WTC11 (cell line): Measurements from ENCODE around the gene FBXL16. TPM values are rescaled to one million over a fixed set of nuclear protein-coding genes. Genes with fewer than 3 reads are reported as not detected.

Experiments used
- ATAC-seq: fragments of 200-7000 bp; cut with Tn5 transposase; 2 replicates; pipeline ENCODE4 v1.10.0; 2021; ENCODE audit warnings: mild to moderate bottlenecking, moderate library complexity
- CTCF ChIA-PET: fragments of 300-600 bp; sonication (Branson Sonifier 250); formaldehyde crosslinking; loops from one replicate; lab custom pipeline; 2021; ENCODE audit warnings: antibody characterized with exemption; lab: Charles Lee
- POLR2A ChIA-PET: fragments of 350-600 bp; sonication (Branson Sonifier 250); formaldehyde crosslinking; loops from one replicate; lab custom pipeline; 2021; ENCODE audit warnings: antibody characterized with exemption; lab: Charles Lee
- DNase-seq: peaks from one replicate; pipeline ENCODE4 v3.0.0; 2021; ENCODE audit warnings: low spot score
- H3K27ac Mint-ChIP-seq: 2 replicates; pipeline ENCODE4 v1.8.0; 2021; ENCODE audit warnings: mixed read lengths
- H3K27me3 Mint-ChIP-seq: 2 replicates; pipeline ENCODE4 v1.8.0; 2021; ENCODE audit warnings: low read depth, mild to moderate bottlenecking, moderate library complexity, mixed read lengths
- H3K36me3 Mint-ChIP-seq: 2 replicates; pipeline ENCODE4 v1.8.0; 2021; ENCODE audit warnings: mixed read lengths
- H3K4me1 Mint-ChIP-seq: 2 replicates; pipeline ENCODE4 v1.8.0; 2022; ENCODE audit warnings: mixed read lengths
- H3K4me3 Mint-ChIP-seq: 2 replicates; pipeline ENCODE4 v1.8.0; 2021; ENCODE audit warnings: mild to moderate bottlenecking, moderate library complexity, mixed read lengths
- H3K9me3 Mint-ChIP-seq: 2 replicates; pipeline ENCODE4 v1.8.0; 2021; ENCODE audit warnings: mixed read lengths
- E2F1 ChIP-seq: sonication (generic); formaldehyde crosslinking; IDR thresholded peaks from 2 replicates; pipeline ENCODE4 v1.8.0; 2022; ENCODE audit warnings: mild to moderate bottlenecking, missing genetic modification reagents
- E2F5 ChIP-seq: sonication (generic); formaldehyde crosslinking; IDR thresholded peaks from 2 replicates; pipeline ENCODE4 v1.8.1; 2022; ENCODE audit warnings: mild to moderate bottlenecking, moderate library complexity, missing genetic modification reagents
- ELF4 ChIP-seq: sonication (generic); formaldehyde crosslinking; IDR thresholded peaks from 2 replicates; pipeline ENCODE4 v1.8.1; 2022; ENCODE audit warnings: low read depth, mild to moderate bottlenecking, moderate library complexity, missing genetic modification reagents
- GABPB1 ChIP-seq: sonication (generic); formaldehyde crosslinking; IDR thresholded peaks from 2 replicates; pipeline ENCODE4 v1.8.1; 2023; ENCODE audit warnings: mild to moderate bottlenecking, missing genetic modification reagents
- HMGA2 ChIP-seq: fragments of 250-450 bp; sonication (Bioruptor Pico); IDR thresholded peaks from 2 replicates; pipeline ENCODE4 v1.4.0; 2021; ENCODE audit warnings: mild to moderate bottlenecking, moderate library complexity
- MXD4 ChIP-seq: fragments of 250-450 bp; sonication (Bioruptor Pico); IDR thresholded peaks from 2 replicates; pipeline ENCODE4 v1.8.0; 2021; ENCODE audit warnings: mild to moderate bottlenecking, moderate library complexity, borderline replicate concordance
- MYBL2 ChIP-seq: sonication (generic); formaldehyde crosslinking; IDR thresholded peaks from 2 replicates; pipeline ENCODE4 v1.8.1; 2023; ENCODE audit warnings: mild to moderate bottlenecking, moderate library complexity, missing genetic modification reagents
- PRDM15 ChIP-seq: sonication (generic); formaldehyde crosslinking; IDR thresholded peaks from 2 replicates; pipeline ENCODE4 v1.8.0; 2022; ENCODE audit warnings: missing genetic modification reagents
- RORB ChIP-seq: fragments of 250-450 bp; sonication (Bioruptor Pico); IDR thresholded peaks from 2 replicates; pipeline ENCODE4 v1.9.0; 2021; ENCODE audit warnings: mild to moderate bottlenecking
- TP53 ChIP-seq: sonication (generic); formaldehyde crosslinking; IDR thresholded peaks from 2 replicates; pipeline ENCODE4 v1.8.1; 2023; ENCODE audit warnings: mild to moderate bottlenecking, missing genetic modification reagents
- ZNF532 ChIP-seq: fragments of 250-450 bp; sonication (Bioruptor Pico); IDR thresholded peaks from 2 replicates; pipeline ENCODE4 v1.9.0; 2021; ENCODE audit warnings: mild to moderate bottlenecking, borderline replicate concordance
- total RNA-seq: library from RNA; stranded (reverse); gene quantifications from 3 replicates; pipeline ENCODE4 v1.2.3, GENCODE V29; 2021

The FBXL16 gene
- total RNA-seq, 1 experiment from 2014 or later, result 22.7 TPM

DNA sequence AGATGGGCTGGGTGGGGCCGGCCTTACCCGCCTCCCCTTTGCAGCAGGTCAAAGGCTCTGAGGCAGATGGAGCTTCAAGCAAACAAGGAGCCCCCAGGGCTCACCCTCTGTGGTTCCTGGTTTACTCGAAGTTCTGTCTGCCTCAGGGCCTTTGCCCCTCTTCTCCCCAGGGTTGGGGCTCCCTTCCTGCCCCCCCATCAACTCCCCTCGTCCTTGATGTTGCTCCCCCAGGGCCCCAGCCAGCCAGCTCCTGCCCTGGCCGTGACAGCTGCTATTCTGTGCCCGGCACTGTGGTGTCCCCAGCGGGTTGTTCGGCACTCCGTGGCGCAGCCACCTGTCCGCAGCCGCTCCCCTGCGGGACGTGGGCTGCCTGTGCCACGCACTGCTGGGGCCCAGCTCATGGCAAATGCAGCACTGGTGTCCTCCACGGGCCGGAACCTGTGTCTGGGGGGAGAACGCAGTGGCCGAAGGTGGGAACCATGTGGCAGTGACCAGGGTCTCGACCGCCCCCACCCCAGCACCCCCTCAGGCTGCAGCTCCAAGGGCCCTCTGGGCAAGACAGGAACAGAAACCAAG lies 5.0 kb upstream of the FBXL16 start:
- DNase-seq (no peak), ATAC-seq (no peak)
- ChIA-PET POLR2A (interaction anchor here (0.5 to 1.5 kb wide), 2 partner anchors 10 to 14 kb away, joined by 3 read pairs; no protein-coding TSS in a partner anchor), CTCF (interaction anchor here (0.7 to 8.8 kb wide), 10 partner anchors 10 to 347 kb away, joined by 3 to 90 read pairs (median 8); partner anchors contain the start of genes ANTKMT, CCDC78, CHTF18 and CIAO3)
- no peak overlapping the region for H3K27ac Mint-ChIP-seq
- H3K27me3 Mint-ChIP-seq, result peaks cover 61% of the 10 kb centered on the region
- no peaks in the 10 kb centered on the region for H3K36me3 Mint-ChIP-seq
- no peak overlapping the region for H3K4me3 Mint-ChIP-seq
- TF ChIP-seq PRDM15 (CRISPR knock-in tag) (no peak), TP53 (CRISPR knock-in tag) (no peak), RORB (CRISPR knock-in tag) (no peak), MXD4 (CRISPR knock-in tag) (no peak), GABPB1 (CRISPR knock-in tag) (no peak), HMGA2 (CRISPR knock-in tag) (no peak), ZNF532 (CRISPR knock-in tag) (no peak)
- H3K4me1 Mint-ChIP-seq, result no peaks in the 10 kb centered on the region; the same call in 1 of the 2 replicates
- H3K9me3 Mint-ChIP-seq, result no peaks in the 10 kb centered on the region

DNA sequence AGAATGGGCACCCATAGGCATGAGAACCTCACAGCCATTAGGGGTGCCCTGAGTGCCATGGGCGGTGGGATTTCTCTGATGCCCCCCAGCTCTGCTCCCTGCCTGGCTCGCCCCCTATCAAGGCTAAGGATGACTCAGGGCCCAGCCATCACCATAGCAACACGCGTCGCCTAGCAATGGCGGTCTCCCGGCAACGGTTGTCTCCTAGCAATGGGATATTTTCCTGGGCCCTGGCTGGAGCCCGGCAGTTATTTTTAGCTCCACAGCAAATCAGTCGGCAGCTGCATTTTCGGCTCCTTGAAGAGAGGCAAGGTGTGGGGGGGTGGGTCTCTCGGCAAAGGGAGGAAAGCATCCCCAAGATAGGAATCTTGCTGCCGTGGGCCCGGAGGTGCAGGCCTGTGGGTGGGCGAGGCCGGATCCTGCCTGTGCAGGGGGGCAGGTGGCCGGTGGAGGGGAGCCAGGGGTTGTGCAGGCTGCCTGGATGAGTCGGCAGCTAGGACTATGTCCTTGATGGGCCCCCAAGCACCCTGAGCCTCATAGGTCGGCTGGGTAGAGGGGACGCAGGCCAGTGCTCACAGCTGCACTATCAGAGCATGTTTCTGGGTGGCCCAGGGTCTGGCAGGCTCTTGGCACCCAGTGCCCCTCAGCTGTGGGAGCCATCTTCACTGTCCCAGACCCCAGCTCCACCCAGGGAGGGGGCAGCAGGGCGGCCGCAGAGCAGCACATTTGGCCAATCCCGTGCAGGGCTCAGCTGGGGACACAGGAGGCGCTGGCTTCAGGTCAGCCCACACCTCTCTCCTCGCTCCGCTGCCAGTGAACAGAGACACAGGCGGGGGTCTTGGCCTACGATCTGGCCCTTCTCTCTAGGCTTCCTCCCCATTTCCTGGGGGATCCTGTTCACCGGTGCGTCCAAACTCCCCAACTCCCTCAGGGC lies 4.2 kb upstream of the FBXL16 start:
- H3K27me3 Mint-ChIP-seq, result peaks cover 61% of the 10 kb centered on the region
- H3K4me1 Mint-ChIP-seq, result no peaks in the 10 kb centered on the region; the same call in 1 of the 2 replicates
- H3K4me3 Mint-ChIP-seq, result no peak overlapping the region
- CTCF ChIA-PET, result interaction anchor here (0.7 to 8.8 kb wide), 13 partner anchors 11 to 348 kb away, joined by 3 to 90 read pairs (median 7); partner anchors contain the start of genes ANTKMT, CCDC78, CHTF18 and CIAO3
- H3K36me3 Mint-ChIP-seq, result no peaks in the 10 kb centered on the region
- POLR2A ChIA-PET, result interaction anchor here (0.6 to 1.5 kb wide), 2 partner anchors 10 to 39 kb away, joined by 3 read pairs; no protein-coding TSS in a partner anchor
- no peak for TF ChIP-seq E2F1 (CRISPR knock-in tag)
- TF ChIP-seq MYBL2 (CRISPR knock-in tag), result no peak
- TF ChIP-seq ELF4 (CRISPR knock-in tag), result no peak
- no peak for TF ChIP-seq E2F5
- DNase-seq, result peak; percentile 69
- no peak overlapping the region for H3K27ac Mint-ChIP-seq
- H3K9me3 Mint-ChIP-seq, result no peaks in the 10 kb centered on the region
- no peak for ATAC-seq
